Prostate gland (tissue), 2 donors: ENCODE data around the gene C1orf115.

Experiments
- CTCF ChIP-seq, 4 experiments: fragments of 200-600 bp in 2 of 4; fragments of 450-650 bp in 2 of 4; sonication (generic) in 2 of 4; IDR thresholded peaks; 1 replicate in 3 of 4; 2 replicates in 1 of 4; pipeline ENCODE4 v1.5.1; 2016 to 2019; ENCODE audit warnings: antibody characterized with exemption in 4 of 4, mild to moderate bottlenecking in 2 of 4, moderate library complexity in 2 of 4
- POLR2A ChIP-seq: fragments of 450-650 bp; IDR thresholded peaks from one replicate; pipeline ENCODE4 v1.6.1; 2016; ENCODE audit warnings: antibody characterized with exemption, mild to moderate bottlenecking
- POLR2AphosphoS5 ChIP-seq: sonication (generic); formaldehyde crosslinking; IDR thresholded peaks from one replicate; pipeline ENCODE4 v1.6.1; 2017; ENCODE audit warnings: antibody characterized with exemption

DNA sequence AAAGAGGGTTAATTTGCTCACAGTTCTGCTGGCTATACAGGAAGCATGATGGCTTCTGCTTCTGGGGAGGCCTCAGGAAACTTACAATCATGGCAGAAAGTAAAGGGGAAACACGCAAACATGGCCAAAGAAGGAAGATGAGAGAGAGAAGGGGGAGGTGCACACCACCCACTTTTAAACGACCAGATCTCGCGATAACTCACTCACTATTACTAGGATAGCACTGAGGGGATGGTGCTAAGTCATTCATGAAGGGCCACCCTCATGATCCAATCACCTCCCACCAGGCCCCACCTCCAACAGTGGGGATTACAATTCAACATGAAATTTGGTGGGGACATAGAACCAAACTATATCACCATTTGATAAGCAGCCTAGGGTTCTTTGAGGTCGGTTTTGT, 2.4 kb upstream of the C1orf115 start:
- TF ChIP-seq POLR2A (no peak), POLR2AphosphoS5 (no peak), CTCF (IDR thresholded peaks at IDR 0.05) (no peak)
